Stimulated activated CD8-positive, alpha-beta memory T cell treated with anti-CD3 and anti-CD28 coated beads, Interleukin-12 subunit alpha, Interleukin-12 subunit beta, amount 100 ng/mL, for 4 hours (primary cell): ENCODE data around the gene MNDA.

ENCODE experiments used
- DNase-seq: peaks from one replicate; pipeline ENCODE4 v3.0.0-alpha.2; 2020; ENCODE audit warnings: low read depth

MNDA gene

DNA sequence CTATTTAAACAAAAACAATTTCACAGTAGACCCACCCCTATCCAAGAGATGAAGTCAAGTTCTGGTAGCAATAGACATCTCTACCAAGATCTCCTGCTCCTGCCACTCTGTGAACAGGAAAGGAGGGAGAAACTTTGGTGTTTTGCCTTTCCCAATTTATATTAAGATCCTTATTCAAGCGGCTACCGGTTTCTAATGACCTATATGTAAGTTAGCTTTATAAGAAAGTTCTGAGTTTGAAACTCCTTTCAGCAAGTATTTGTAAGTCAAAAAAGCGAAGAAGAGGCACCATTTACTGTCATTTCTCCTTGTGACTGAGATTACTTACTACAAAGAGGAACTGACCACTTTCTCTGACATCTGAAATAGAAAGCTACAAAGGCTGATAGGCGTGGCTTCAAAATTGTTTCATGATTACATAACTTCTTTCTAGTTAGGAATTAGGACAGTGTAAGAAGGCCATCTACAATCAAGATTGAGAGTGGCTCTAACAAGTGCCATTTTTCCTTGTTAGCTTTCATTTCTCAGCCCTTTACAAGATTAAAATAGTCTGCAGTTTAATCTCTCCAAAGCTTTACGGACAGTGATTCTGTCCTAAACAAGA lies at the start of gene MNDA:
TSS of gene MNDA (plus strand) at position 448 of the 604 bp plus-strand sequence. CDS start 10,803 bp downstream, outside the sequence.
- DNase-seq = no peak

DNA sequence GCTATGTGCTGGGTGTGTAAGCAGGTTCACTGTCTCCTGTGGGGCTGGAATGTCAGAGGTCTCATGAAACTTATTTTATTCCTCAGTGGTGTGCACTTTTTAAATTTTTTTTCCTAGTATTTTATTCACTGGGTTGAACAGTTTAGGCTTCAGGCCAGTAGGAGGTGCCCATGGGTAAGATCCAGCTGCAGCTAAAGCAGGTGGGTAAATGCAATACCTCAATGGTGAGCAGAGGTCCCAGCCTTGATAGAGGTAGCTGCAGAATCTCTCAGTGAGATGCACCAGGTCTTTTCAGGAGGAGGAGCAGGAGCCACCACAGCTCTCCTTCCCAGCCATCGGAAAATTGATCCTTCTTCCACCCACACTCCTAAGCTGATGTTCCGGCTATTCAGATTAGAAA lies 37.5 kb upstream of the MNDA start:
- DNase-seq = no peak

DNA sequence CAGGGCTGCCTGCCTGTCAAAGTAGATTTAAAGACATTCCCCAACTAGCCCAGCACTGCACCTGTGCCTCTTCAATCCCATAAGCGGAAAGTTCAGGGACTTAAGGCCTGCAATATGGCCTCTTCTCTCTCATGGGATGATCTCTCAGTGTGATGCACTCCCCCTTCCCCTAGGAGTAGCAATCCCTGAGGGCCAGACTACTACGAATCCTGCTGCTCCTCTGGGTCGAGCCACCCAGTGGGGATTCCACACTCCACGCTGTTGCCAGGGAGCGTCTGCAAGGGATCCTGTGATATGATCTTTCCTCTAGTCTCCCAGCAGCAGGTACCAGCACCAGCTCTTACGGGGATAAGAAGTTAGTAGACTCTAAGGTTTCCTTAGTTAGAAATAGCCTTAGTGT lies 36.9 kb upstream of the MNDA start:
- no peak for DNase-seq

DNA sequence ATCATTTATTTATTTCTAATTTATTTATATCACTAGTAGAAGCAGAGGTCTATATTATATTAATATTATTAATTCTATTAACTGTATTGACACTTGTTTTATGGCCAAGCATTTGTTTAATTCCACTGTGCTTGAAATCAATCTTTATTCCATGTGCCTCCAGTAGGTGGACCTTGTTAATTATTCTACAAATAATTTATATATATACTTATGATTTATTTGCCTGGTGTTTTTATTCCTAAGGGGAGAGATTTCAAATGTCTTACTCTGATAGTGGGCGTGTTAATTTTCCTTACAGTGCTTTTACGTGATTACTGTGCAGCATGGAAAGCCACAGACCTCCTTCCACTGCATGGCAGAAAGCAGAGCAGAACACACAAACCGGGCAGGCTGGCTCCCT lies 32.6 kb upstream of the MNDA start:
- DNase-seq = no peak

DNA sequence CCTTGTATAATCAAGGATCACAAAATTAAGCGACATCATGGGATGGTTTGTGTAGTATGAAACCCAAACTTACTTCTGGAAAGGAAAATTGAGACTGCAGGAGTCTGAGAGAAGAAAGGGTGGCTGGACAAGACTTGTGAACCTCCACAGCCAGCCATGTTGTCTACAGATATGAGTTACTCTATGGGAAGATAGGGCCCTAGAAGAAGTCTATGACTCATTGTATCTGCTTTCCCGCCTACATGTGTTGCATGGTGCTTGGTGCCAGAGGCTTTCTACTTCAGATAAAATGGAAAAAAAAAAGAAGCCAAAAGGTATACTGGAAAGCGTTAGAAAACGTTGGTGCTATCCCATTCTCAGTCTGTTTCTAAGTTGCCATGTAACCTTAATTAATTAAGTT lies 31.5 kb upstream of the MNDA start:
- no peak for DNase-seq

DNA sequence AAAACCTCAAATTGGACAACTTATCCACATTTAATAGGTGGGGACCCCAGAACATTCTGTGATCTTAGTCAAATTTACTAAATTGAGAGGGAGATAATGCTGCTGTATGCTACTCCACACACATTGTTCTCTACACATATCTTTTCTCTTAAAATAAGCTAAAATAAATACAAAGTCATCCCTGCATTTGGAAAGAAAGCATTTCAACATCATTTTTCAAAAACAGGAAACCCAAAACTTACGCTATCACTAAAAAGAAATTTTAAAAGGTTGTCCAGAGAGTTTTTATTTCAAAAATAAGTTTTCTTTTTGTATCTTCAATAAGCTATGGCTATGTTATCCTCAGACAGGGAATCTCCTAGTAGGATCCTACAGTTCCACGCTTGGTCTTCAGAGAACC lies 30.6 kb upstream of the MNDA start:
- no peak for DNase-seq

DNA sequence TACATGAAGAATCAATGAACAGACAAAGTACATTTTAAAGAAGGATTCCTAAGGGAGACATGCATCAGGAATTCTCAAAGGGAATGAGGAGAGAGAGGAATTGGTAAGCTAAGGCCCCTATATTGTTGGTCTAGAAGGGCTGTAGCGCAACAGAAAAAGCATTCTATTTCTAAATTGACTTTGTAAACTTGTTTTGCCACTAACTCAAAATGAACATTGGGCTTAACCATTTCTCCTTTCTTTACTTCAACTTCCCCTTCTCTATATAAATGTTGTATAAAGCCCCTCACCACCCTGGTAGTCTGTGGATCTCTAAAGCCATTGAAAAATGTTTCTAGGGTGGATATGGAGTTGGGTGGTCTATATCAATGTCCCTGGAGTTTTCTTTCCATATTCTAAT lies 29.8 kb upstream of the MNDA start:
- no peak for DNase-seq

DNA sequence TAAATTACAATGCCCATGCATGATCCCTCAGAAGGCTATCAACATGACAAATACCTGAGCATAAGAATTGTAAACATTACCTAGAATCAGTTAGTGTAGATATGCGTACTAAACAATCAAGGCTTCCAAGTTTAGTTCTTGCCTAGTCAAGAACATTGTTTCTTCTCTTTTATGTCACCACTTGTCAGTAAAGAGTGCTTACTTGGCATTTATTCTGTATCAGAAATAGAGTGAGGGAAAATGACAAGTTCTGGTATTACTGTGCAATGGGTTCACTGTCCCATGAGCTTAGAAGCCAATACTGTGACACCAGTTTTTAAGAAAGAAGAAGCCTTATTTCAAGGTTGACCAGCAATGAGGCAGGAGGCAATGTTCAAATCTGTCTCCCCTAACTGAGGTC lies 27.5 kb upstream of the MNDA start:
- DNase-seq = no peak

DNA sequence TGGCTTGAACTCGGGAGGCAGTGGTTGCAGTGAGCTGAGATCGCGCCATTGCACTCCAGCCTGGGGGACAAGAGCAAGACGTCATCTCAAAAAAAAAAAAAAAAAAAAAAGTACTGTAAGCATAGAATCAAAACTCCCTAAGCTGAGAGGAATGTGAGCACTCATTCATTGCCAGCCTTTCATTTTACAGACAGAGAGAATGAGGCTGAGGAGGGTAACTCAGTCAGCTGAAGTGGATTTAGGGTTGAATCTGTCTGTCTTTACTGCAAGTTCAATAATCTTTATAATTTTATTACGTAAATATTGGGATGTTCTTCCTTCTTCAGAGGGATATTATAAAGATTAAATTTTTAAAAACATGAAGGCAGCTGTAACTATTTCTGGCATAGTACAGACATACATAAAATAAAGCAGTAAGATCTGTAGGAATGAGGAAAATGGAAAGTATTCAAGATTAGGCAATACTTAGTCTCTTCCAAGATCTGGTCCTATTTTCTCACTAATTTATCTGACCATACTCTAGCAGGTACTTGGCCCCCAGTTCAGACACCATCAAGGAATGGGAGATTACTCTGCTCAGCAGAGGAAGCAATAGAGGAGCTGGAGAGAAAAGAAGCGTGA lies 24.1 kb upstream of the MNDA start:
- DNase-seq = no peak

DNA sequence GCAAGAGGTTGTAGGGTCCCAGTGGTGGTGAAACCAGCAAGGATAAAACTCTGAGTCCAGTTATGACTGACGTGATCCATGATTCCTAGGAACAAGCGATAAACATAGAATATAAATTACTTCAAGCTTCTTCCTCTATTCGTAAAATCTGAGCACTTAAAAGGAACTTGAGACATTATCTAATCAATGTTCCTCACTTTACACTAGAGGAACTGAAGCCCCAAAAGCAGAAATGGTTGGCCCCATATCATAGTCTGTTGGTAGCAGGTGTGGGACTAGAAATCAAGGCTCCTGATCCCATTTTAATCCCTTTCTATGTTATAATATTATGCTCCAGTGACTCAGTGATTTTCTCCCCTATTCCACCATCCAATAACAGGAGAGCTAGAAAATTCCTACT lies 21.9 kb upstream of the MNDA start:
- DNase-seq = no peak

DNA sequence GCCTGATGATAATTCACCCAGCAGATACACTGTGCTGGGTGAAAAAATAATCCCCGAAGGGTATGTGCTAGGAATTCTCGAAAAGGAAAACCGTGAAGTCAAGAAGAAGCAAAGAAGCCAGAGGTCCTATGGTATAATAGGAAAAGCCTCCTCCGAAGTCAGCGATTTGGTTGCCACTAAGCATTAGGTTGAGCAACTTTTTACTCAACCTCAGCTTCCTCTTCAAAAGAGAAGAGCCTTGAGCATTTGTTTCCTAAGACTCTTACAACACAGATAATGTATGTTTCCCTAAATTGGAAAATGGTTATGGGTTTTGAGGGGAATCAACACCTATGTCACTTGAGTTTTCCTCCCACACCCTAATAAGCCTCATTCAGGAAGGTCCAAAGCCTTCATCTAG lies 21.3 kb upstream of the MNDA start:
- no peak for DNase-seq

DNA sequence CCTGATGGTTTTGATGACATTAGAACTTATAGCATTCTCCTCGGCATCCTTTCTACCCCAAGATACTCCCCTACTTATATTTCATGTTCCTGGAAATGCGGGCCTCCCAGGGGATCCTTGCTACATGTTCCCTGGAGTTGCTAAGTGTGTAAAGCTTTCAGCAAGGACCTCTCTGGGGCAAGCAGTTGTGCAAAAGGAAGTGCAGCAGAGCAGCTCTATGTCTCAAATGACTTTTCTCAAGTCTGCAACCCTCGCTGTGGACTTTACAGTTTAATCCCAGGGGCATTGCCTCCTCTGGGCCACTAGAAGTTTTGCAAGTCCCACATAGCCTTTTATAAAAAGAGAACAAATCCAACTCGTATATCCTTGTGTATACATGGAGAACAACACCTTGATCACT lies 20.8 kb upstream of the MNDA start:
- no peak for DNase-seq

DNA sequence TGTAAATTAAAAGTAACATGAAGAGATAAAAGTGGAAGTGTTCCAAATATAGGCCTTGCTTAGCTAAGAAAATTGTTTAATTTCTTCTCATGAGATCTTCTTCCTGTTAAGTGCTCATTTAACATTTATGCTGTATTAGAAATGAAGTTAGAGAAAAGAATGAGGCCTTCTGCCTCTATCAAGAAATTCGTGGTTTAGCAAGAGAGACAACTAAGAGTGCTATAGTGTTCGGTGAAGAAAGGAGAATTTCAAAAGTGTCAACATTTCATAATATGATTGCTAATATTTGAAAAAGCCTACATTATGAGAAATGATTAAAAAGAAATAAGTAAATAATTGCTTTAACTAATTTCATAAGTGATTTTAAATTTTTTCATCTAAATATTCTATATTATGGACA lies 18.8 kb upstream of the MNDA start:
- DNase-seq = no peak

DNA sequence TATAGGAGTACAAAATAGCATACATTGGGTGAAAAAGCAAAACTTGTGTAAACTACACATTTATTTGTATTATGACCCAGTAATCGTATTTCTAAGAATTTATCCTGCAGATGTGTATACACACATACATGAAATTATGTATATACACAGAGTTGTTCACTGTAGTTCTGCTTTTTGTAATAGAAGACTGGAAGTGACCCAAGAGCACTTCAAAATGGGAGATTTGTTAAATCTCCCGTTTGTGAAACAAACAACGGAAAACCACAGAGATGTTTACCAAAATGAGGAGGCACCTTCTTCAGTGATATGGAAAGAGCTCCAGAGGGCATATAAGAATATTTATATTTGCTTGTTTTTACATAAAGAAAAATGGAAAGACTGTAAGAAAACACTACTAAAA lies 18.0 kb upstream of the MNDA start:
- DNase-seq = no peak

DNA sequence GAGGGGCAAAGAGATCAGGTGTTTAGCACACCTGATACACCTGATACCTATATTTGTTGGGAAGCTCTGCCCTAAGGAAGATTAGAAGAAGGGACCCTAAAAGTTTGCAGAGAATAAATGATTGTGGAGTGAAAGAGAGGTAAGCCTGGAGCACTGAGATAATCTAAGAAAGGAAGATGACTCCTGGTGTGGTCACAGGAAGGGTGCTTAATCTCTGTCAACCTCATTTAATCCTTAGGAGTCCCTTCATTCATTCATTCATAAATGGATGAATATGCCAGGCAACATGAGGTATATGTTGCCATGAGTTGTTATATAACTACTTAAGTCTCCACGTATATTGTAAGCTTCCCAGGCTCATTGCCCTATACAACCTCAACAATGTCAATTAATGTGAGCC lies 16.2 kb upstream of the MNDA start:
- no peak for DNase-seq

DNA sequence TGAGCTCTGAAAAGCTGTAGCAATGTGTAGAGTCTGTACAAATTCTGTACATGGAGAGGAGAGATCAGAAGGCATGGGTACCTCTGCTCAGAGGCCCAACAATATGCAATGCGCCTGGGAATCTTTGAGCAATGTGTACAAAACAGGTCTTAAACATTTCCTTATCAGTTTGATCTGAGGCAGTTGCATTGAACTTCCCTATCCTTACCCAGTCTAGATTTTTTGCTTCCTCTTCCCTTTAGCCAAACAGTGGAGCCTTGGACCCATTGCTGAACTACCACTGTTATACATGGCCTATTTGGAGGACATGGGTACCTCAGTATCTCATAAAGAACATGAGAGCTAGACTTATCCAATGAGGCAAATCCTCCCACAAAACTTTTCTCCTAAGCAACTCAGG lies 12.6 kb upstream of the MNDA start:
- DNase-seq = no peak

DNA sequence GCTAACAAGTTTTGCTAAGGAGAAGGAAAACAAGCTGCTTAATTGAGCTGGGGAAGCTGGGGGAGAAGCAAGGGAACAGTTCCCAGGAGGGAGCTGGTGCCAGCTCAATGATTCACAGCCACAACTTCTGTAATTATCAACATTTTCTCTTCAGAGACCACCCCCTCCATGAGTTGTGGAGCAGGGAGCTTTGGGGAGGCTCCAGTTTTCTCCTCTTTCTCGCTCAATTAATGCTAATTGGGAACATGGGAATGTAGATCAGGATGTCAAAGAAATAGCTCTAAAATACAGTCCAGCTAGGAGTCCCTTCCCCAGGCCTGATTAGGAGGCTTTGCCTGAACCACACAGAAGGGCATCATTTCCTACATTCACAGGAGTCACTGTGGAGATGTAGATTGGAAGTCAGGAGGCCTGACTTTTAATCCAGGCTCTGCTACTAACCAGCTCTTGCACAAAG lies 12.1 kb upstream of the MNDA start:
- no peak for DNase-seq

DNA sequence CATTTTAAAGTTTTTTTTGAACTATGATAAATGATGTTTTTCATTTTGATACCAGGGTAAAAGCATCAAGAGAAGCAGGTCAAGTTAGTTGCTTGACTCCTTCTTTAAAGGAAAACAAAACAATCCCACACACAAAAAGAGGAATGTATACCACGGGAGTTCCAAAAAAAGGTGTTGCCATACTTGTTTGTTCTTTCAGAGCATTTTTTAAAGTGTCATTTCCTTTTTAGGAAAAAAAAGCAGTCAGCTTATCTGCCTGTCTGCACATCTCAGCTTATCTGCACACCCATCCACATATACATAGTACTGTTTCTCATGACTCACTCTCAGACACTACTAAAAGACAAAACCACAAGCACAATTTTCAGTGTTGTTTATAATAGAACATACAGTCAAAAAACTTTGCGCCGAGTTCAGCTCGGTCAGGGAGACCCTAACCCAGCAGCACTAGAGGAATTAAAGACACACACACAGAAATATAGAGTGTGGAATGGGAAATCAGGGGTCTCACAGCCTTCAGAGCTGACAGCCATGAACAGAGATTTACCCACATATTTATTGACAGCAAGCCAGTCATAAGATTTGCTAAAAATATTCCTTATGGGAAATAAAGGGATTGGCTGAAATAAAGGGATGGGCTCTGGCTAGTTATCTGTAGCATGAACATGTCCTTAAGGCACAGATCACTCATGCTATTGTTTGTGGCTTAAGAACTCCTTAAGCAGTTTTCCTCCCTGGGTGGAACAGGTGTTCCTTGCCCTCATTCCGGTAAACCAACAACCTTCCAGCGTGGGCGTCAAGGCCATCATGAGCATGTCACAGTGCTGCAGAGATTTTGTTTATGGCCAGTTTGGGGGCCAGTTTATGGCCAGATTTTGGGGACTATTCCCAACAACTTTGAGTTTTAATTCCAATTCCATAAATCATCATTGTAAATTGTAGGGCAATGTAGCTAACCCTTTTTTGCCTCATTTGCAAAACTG lies 11.4 kb upstream of the MNDA start:
- DNase-seq = no peak

DNA sequence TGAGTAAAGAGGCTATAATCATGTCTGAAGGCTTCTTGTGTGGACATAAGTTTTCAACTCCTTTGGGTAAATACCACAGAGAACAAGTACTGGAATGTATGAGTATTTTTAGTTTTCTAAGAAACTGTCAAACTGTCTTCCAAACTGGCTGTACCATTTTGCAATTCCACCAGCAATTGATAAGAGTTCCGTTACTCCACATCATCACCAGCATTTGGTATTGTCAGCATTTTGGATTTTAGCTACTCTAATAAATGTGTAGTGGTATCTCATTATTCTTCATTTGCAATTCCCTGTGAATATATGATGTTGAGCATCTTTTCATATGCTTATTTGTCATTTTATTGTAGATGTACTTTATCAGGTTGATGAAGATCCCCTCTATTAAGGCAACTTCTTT lies 9.4 kb upstream of the MNDA start:
- no peak for DNase-seq

DNA sequence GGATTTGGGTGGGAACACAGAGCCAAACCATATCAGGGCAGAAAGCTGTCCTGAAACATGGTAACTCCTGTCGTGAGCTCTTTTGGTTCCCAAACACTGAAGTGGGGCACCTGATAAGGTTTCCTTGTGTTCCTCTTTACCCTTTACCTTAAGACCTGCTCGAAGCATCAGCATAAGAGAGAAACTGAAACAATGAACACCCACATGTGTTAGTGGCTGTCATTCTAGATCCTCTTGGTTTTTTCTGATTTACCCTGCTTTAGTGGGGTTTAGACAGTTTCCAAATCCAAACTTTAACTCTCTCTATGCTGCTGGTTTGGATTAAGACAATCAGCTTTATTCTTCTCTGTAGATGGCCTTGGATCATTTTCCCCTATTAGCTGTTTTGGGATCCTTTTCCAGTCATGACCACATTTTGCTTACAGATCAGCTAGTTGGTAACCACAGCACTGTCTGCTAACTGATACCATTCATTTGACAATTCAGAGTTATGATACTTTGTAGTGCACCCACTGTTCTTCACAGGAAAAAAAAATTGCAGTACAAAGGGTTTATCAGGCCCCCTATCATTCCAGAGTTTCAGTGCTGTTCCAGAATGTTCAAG lies 975 bp upstream of the MNDA start:
- DNase-seq = no peak

DNA sequence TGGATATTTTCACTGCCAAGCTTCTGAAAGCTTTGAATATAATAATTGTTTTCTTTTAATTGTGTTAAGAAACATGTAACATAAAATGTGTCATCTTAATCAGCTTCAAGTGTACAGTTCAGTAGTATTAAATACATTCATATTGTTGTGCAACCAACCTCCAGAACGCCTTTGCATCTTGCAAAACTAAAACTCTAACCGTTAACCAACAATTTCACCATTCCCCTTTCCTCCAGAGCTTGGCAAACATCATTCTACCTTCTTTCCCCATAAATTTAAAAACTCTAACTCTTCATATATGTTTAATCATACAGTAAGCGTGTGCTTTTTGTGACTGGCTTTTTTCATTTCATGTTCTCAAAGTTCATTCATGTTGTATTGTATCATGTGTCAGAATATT lies 2.1 kb downstream of the MNDA start:
- DNase-seq = no peak

DNA sequence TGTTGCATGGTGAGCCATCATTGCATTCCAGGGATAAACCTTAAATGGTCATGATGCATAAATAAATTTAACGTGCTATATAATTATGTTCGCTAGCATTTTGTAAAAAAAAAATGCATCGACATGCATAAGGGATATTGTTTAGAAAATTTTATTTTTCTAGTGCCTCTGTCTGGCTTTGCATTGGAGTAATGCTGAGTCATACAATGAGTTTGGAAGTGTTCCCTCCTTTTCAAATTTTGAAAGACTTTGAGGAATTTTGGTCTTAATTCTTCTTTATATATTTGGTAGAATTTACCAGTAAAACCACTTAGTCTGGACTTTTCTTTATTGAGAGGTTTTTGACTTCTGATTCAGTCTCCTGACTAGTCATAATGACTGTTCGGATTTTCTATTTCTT lies 4.9 kb downstream of the MNDA start:
- DNase-seq = no peak

DNA sequence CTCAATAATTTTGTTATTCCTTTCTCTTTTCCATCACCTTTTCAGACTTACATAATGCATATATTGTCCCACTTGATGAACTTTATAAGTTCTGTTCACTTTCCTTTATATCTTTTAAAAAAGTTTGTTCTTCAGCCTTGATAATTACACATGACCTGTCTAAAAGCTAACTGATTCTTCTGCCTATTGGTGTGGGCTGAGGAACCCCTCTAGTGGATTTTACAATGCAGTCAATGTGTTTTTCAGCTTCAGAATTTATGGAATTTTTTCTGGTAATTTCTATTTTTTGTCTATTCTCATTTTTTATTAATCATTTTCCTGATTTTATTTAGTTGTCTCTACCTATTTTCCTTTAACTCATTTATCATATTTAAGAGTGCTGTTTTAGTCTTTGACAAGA lies 7.5 kb downstream of the MNDA start:
- no peak for DNase-seq
